ENCODE data around the gene DEK. TPM values are rescaled to one million over a fixed set of nuclear protein-coding genes. Genes with fewer than 3 reads are reported as not detected.

DEK gene
- polyA plus RNA-seq, 1 of the 3 experiments (the other 2 are of a cell fraction): 34.2 TPM

GRCh38 chr6:18189196-18189595, 75.1 kb downstream of the DEK start:
- ChIA-PET CTCF (no interaction called here), POLR2A (no interaction called here)
- TF ChIP-seq IRF3 (IDR thresholded peaks at IDR 0.05; ENCODE audit: low read depth, low read length) (no peak), FOXM1 (IDR thresholded peaks at IDR 0.05; ENCODE audit: low read depth) (no peak), CHD2 (IDR thresholded peaks at IDR 0.05; ENCODE audit: low read length, partially characterized antibody) (no peak), NRF1 (IDR thresholded peaks at IDR 0.05; ENCODE audit: low read depth, low read length) (no peak), SMC3 (IDR thresholded peaks at IDR 0.05; ENCODE audit: low read depth, low read length) (no peak), USF2 (IDR thresholded peaks at IDR 0.05; ENCODE audit: borderline replicate concordance, low read depth, low read length) (no peak), TAF1 (IDR thresholded peaks at IDR 0.05; ENCODE audit: borderline replicate concordance, low read depth, low read length) (no peak)
- H3K4me2 ChIP-seq: no peak overlapping the region
- H3K27me3 ChIP-seq (ENCODE audit: insufficient read depth): no peaks in the 10 kb centered on the region
- no peak overlapping the region for H3K9ac ChIP-seq
- H3K4me1 ChIP-seq (ENCODE audit: control insufficient read depth in 1 of 2, insufficient read depth in 2 of 2, low read depth in 1 of 2, low read length in 1 of 2): no peaks in the 10 kb centered on the region
- H3K36me3 ChIP-seq (replicated peaks in 1 of 2; ENCODE audit: control insufficient read depth in 1 of 2, insufficient read depth in 2 of 2, low read length in 1 of 2): peaks cover under 1 to 3% of the 10 kb centered on the region in 2 experiments
- H4K20me1 ChIP-seq (ENCODE audit: insufficient read depth): no peaks in the 10 kb centered on the region
- H3K4me3 ChIP-seq (ENCODE audit: low read depth in 2 of 2, low read length in 1 of 2): no peak overlapping the region
- DNase-seq: no peak
- no peaks in the 10 kb centered on the region for H3K9me2 ChIP-seq
- 92% methylated on average over 2 of the region's 2 CpGs for WGBS (ENCODE audit: low lambda C conversion rate)
- no peaks in the 10 kb centered on the region for H3K79me2 ChIP-seq (ENCODE audit: insufficient read depth)
- H3F3A ChIP-seq (replicated peaks; ENCODE audit: insufficient read depth): no peaks in the 10 kb centered on the region
- no peak overlapping the region for H2AFZ ChIP-seq (ENCODE audit: low read depth)
- H3K27ac ChIP-seq (ENCODE audit: low read depth in 2 of 2, low read length in 1 of 2): no peak overlapping the region
- H3K9me3 ChIP-seq: no peaks in the 10 kb centered on the region

GRCh38 chr6:18187701-18188100, 76.6 kb downstream of the DEK start:
- no peak for TF ChIP-seq USF2 (IDR thresholded peaks at IDR 0.05; ENCODE audit: borderline replicate concordance, low read depth, low read length)
- no peak for TF ChIP-seq POLR2AphosphoS5 (IDR thresholded peaks at IDR 0.05; ENCODE audit: low read depth, low read length)
- TF ChIP-seq CHD2 (IDR thresholded peaks at IDR 0.05; ENCODE audit: low read length, partially characterized antibody): no peak
- TF ChIP-seq NFIC (IDR thresholded peaks at IDR 0.05; ENCODE audit: borderline replicate concordance): no peak
- no peak for TF ChIP-seq RFX5 (IDR thresholded peaks at IDR 0.05; ENCODE audit: low read length)
- no peak for TF ChIP-seq RAD21 (IDR thresholded peaks at IDR 0.05; ENCODE audit: low read length)
- TF ChIP-seq RCOR1 (IDR thresholded peaks at IDR 0.05; ENCODE audit: low read length): no peak
- no peak for TF ChIP-seq PBX3 (IDR thresholded peaks at IDR 0.05)
- TF ChIP-seq TEAD4 (IDR thresholded peaks at IDR 0.05; ENCODE audit: borderline replicate concordance, insufficient read depth): no peak
- TF ChIP-seq TCF12 (IDR thresholded peaks at IDR 0.05): no peak
- no peak for TF ChIP-seq RXRA (IDR thresholded peaks at IDR 0.05; ENCODE audit: borderline replicate concordance, low read depth)
- TF ChIP-seq SMC3 (IDR thresholded peaks at IDR 0.05; ENCODE audit: low read depth, low read length): no peak
- H3F3A ChIP-seq (replicated peaks; ENCODE audit: insufficient read depth): no peaks in the 10 kb centered on the region
- no peaks in the 10 kb centered on the region for H3K4me1 ChIP-seq (ENCODE audit: control insufficient read depth in 1 of 2, insufficient read depth in 2 of 2, low read depth in 1 of 2, low read length in 1 of 2)
- H3K79me2 ChIP-seq (ENCODE audit: insufficient read depth): no peaks in the 10 kb centered on the region
- no peaks in the 10 kb centered on the region for H3K9me2 ChIP-seq
- no peak overlapping the region for H3K4me2 ChIP-seq
- no peaks in the 10 kb centered on the region for H3K9me3 ChIP-seq
- H3K27ac ChIP-seq (ENCODE audit: low read depth in 2 of 2, low read length in 1 of 2): no peak overlapping the region
- WGBS (ENCODE audit: low lambda C conversion rate): 90% methylated on average over 8 of the region's 10 CpGs
- POLR2A ChIA-PET: no interaction called here
- no peaks in the 10 kb centered on the region for H3K27me3 ChIP-seq (ENCODE audit: insufficient read depth)
- peaks cover 3% of the 10 kb centered on the region in 2 experiments for H3K36me3 ChIP-seq (replicated peaks in 1 of 2; ENCODE audit: control insufficient read depth in 1 of 2, insufficient read depth in 2 of 2, low read length in 1 of 2)
- DNase-seq: no peak
- no peak overlapping the region for H2AFZ ChIP-seq (ENCODE audit: low read depth)
- no peak overlapping the region for H3K4me3 ChIP-seq (ENCODE audit: low read depth in 2 of 2, low read length in 1 of 2)
- no peaks in the 10 kb centered on the region for H4K20me1 ChIP-seq (ENCODE audit: insufficient read depth)
- no peak overlapping the region for H3K9ac ChIP-seq
- CTCF ChIA-PET: no interaction called here

Data from SK-N-SH (cell line).